CD4-positive, alpha-beta T cell treated with Interleukin-4 for 4 hours (primary cell): Measurements from ENCODE around the gene CCDC15.
"Not testable (repeated sequence)": the region's sequence is repeated elsewhere in the genome, so short reads cannot be mapped to it uniquely, and the experiment has no call there.

Experiments
- DNase-seq: peaks from one replicate; pipeline ENCODE4 v3.0.0-alpha.2; 2020

Gene CCDC15

DNA sequence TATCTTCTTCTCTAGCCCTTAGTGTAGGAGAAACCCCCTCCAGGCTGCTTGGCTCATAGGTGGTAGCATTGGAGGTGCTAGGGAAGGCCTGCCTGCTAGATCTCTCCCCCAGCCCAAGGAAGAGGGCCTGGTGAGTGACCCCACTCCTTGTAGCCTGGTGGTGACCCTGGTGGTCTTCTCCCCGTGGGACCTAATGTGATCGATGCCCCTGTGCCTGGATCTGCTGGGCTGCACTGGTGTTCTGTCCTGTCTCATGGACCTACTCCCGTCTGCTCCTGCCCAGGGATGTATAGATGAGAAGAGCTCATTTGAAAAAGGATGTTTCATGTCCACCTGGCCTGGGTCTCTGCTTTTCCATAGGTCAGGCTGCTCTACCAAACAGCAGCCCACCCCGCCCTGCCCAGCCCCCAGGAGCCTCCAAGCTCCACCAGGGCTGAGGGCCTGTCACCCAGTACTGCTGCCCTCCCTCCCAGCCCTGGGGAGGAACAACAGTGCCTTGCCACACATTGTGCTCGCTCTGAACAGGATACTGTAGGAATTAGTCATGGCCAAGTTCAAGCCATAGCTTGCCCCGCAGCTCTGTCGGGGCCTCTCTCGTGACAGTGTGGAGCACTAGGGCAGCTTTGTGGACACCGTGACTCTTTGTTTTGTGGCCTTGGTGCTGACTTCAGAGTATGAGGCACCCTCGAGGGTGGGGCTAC lies 128.8 kb downstream of the CCDC15 start:
- no peak for DNase-seq

DNA sequence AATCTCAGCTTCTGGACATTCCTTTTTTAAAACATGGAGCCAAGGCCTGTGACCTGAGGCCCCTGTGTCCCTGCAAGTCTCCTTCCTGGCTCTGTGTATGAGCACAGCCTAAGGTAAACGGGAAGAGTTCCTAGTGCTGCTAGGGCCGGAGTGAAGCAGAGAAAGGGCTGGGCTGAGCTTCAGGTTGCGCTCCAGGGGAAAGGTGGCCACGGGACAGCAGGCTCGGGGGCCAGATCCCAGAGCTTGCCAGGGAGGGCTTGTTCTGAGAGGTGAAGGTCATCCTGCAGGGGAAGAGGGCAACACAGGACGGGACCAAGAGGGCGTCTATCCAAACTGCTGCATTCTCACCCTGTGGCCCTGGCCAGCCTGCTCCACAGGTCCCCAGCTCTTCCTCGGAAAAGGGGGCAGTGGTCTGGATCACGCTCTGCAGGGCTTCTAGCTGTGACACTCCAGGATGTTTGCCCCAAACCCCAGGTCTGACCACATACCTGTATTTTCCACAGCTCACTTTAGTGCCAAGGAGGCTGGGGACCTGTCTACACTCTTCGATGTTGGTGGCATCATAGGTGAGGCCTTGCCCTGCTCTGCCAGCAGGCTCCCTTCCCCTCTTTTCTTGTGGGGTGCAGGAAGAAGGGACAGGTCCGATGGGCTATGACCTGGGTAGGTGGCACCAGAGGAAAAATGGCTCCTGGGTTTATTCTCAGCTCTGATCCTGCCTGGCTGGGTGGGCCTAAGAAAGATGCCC lies 129.5 kb downstream of the CCDC15 start:
- no peak for DNase-seq

DNA sequence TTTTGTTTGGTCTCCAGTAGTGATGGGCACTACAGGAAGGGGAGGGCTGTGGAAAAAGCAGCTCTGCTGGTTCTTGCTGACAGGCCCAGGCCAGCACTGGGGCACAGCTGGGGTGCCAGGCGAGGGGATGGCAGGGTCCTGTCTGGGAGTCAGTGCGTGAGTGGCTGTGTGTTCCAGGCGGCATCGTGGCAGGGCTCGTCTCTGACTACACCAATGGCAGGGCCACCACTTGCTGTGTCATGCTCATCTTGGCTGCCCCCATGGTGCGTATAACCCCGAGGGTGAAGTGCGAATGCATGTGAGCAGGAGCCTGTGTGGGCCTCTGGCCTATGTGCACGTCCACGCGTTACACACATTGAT lies 130.0 kb downstream of the CCDC15 start:
- no peak for DNase-seq

DNA sequence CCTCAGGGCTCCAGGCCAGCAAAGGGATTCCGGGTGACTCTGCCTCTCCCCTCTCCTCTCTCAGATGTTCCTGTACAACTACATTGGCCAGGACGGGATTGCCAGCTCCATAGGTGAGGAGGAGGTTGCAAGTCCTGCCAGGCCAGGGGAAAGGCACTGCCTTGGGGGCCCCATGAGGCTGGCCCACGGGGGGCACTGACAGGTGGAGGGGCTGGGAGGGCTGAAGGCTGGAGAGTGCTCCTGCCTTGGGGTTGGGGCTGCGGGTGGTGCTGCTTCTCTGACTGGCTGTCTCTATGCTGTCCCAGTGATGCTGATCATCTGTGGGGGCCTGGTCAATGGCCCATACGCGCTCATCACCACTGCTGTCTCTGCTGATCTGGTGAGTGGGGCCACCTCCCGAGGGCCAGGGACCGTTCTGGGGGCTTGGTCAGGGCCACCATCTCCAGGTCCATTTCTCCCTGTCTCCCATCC lies 130.8 kb downstream of the CCDC15 start:
- DNase-seq: no peak

DNA sequence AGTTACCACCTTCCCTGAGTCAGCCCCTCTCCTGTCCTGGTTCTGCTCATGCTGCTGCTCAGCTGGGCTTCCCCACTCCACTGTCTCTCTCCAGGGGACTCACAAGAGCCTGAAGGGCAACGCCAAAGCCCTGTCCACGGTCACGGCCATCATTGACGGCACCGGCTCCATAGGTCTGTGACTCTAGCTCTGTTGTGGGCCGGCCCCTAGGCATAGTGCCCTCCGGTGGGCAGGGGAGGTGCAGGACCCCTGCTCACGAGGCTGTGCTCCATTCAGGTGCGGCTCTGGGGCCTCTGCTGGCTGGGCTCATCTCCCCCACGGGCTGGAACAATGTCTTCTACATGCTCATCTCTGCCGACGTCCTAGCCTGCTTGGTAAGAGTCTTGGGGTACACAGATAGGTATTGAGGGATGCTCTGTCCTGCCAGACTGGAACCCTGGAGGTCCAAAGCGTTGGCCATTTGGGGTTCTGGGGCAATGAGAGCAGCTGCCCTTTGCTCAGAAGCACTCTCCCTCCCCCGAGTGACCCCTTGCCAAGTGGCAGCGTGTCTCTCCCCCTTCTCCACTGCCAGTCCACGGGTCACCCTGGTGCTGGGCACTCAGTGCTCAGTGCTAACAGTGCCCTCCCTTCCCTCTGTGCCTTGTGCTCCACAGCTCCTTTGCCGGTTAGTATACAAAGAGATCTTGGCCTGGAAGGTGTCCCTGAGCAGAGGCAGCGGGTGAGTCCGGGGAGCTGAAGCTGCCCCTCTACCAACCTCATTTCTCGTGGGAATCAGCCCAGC lies 131.5 kb downstream of the CCDC15 start:
- no peak for DNase-seq

DNA sequence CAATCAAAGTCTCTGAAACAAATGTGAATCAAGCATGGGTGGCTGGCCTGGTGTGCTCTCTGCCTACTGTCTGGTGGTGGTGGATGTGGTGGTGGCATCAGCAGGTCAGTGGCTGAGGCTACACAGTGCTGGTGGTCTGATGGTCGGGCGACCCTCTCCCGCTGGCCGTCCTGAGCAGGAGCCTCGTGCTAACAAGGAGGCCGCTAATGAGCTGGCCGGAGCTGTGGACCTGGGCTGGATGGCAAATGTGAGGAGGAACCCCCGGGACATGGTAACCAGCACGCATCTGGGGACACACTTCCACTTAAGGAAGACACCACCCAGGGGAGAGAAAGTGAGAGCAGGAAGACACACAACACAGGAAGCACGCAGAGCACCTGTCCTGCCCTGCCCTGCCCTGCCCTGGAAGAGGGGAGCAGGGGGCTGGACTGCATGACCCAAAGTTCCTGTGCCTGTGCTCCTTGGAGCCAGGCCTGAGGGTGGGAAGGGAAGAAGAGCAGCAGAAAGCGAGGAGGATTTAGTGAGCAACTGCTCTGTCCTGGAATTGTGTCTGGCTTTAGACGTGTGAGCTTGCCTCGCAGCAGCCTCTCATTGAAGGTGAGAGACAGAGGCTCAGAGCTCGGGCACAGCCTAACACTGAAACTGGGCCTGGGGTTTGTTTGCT lies 132.8 kb downstream of the CCDC15 start:
- no peak for DNase-seq

DNA sequence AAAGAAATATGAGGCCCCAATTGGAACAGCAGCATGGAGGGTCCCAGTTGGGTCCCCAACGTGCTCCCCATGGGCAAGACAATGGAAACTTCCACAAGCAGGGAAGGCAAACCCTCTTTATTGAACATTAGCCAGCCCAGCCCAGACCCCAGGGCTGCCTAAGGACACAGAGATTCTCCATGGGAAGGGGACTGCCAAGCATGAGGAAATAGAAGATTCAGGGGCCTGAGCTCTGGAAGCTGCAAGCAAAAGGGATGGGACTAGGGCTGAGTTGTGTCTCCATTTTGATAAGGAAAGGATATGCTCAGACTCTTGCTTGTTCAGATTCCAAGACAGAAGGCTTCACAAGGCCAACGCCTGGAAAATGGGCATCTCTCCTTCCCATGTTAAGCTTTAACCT lies 134.1 kb downstream of the CCDC15 start:
- no peak for DNase-seq

- no peak for DNase-seq
Observed at GRCh38 chr11:125088576-125089455, 134.8 kb downstream of the CCDC15 start.

GRCh38 chr11:125089481-125089880 lies 135.5 kb downstream of the CCDC15 start:
- not testable (repeated sequence) for DNase-seq

DNA sequence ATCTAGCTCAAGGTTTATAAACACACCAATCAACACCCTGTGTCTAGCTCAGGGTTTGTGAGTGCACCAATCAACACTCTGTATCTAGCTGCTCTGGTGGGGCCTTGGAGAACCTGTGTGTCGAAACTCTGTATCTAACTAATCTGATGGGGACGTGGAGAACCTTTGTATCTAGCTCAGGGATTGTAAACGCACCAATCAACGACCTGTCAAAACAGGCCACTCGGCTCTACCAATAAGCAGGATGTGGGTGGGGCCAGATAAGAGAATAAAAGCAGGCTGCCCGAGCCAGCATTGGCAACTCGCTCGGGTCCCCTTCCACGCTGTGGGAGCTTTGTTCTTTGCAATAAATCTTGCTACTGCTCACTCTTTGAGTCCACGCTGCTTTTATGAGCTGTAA lies 136.1 kb downstream of the CCDC15 start:
- DNase-seq: not testable (repeated sequence)

DNA sequence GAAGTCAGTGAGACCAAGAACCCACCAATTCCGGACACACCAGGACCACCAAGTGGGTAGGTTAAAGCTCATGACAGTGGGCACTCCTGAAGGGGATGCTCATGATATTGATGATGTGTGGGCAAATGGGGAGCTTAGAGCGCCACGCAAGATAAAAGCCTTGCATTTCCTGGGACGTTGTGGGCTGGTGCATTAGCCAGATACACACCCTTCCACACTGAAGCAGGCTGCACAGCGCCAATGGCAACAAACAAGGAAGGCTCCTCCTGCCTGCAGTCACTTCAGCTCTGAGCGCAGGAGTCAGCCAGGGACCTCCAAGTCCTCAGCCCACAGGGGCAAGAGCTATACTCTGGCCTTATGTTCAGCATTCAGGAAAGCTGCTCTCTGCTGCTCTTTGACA lies 136.8 kb downstream of the CCDC15 start:
- DNase-seq: no peak
